Choroid plexus epithelial cell (primary cell): ENCODE measurements around the gene ZFP92.
"Not testable (repeated sequence)": the region's sequence is repeated elsewhere in the genome, so short reads cannot be mapped to it uniquely, and the experiment has no call there.

ENCODE experiments used
- DNase-seq: peaks from one replicate; pipeline ENCODE4 v3.0.0-alpha.2; 2010; ENCODE audit warnings: low read depth
- H3K4me3 ChIP-seq: 2 replicates; pipeline ENCODE4 v1.5.1; 2011; ENCODE audit warnings: low read depth, mild to moderate bottlenecking, control low read depth, low read length, moderate library complexity
- TF ChIP-seq, protein P1 (sequence below): conservative IDR thresholded peaks from 2 replicates; pipeline ENCODE4 v1.5.1; 2011; ENCODE audit warnings: low read depth, mild to moderate bottlenecking, control low read depth, inconsistent platforms, low read length, moderate library complexity

ZFP92 gene

DNA sequence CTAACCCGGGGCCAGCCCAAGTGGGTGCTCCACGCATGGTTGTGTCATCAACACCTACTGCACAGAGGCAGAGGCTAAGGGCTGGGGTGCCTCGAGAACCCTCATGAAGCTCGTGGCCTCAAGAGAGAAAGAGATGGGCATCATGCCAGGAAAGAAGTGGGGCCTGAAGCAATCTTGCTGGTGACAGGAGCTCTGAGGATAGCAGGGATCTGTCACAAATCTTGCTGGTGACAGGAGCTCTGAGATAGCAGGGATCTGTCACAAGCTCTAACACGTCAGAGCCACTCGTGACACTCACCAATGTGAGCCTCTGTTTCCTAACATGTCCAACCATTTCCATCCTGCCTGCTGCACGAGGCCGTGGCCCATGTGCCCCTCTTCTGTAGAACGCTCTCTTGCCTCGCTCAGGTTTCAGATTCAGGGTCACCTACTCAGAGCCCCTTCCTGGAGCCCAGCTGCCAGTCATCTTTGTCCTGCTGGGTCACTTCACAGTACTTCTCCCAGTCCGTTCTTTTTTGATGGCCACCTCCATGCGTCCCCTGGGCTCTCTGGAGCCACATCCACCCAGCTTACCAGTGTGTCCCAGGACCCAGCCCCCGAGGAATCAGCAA, 31.2 kb upstream of the ZFP92 start:
- H3K4me3 ChIP-seq: no peak overlapping the region
- DNase-seq: peak; percentile 6
- TF ChIP-seq, protein P1, sequence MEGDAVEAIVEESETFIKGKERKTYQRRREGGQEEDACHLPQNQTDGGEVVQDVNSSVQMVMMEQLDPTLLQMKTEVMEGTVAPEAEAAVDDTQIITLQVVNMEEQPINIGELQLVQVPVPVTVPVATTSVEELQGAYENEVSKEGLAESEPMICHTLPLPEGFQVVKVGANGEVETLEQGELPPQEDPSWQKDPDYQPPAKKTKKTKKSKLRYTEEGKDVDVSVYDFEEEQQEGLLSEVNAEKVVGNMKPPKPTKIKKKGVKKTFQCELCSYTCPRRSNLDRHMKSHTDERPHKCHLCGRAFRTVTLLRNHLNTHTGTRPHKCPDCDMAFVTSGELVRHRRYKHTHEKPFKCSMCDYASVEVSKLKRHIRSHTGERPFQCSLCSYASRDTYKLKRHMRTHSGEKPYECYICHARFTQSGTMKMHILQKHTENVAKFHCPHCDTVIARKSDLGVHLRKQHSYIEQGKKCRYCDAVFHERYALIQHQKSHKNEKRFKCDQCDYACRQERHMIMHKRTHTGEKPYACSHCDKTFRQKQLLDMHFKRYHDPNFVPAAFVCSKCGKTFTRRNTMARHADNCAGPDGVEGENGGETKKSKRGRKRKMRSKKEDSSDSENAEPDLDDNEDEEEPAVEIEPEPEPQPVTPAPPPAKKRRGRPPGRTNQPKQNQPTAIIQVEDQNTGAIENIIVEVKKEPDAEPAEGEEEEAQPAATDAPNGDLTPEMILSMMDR: no peak

DNA sequence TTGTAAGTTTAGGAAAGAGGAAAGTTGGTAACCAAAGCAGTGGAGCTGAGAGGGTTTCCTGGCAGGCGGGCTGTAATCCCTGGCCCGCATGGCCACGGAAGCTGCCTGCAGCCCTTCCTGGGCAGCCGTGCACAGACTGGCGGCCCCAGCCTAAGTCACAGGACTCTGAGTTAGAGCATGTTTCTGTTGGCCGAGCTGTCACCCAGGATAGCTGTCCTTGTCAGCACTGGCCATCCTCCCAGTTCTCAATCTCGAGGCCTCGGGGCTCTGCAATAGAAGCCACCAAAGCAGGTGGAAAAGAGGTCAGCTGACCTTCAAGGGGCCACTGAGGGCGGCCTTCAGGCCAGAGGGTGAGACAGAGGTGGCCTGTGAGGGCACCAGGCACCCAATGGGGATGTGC, 30.6 kb upstream of the ZFP92 start:
- H3K4me3 ChIP-seq: no peak overlapping the region
- DNase-seq: peak; percentile 7
- TF ChIP-seq, protein P1: no peak

DNA sequence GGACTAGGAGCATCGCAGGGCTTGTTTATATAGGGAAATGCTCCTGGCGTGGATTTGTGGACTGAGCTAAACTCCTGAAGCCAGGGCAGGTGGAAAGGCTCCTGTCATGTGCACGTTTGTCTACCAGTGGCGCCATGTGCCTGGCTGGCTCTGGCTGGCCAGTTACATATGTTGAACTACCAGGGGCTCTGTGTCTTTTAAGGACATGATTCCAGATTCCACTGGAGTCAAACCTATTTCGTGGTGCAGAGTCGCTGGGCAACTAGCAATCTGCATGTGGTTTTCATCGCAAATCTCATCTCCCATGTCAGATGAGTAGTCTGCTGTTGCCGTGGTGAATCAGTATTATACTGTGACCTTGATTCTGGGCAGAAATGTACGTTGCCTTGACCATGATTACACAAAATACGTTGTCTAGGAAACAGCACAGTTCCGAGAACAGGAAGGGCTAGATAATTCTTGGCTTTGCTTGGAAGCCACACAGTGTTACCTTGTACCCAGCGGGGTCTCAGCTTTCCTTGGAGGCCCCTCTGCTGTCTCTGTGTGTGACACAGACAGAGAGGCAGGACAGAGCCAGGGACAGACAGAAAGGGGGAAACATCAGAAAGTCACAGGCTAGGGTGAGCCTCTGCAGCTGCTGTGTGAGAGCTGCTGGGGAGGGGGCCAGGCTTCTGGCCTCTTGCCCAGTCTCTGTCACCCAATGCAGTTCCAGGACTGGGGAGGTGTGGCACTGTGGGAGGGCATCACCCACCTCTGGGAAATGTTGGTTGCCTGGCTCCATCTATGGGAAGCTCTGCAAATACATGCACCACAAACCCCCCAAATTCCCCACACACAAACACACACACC, 29.4 kb upstream of the ZFP92 start:
- DNase-seq: peak; percentile 96
- no peak overlapping the region for H3K4me3 ChIP-seq
- TF ChIP-seq, protein P1: peak; percentile 48

DNA sequence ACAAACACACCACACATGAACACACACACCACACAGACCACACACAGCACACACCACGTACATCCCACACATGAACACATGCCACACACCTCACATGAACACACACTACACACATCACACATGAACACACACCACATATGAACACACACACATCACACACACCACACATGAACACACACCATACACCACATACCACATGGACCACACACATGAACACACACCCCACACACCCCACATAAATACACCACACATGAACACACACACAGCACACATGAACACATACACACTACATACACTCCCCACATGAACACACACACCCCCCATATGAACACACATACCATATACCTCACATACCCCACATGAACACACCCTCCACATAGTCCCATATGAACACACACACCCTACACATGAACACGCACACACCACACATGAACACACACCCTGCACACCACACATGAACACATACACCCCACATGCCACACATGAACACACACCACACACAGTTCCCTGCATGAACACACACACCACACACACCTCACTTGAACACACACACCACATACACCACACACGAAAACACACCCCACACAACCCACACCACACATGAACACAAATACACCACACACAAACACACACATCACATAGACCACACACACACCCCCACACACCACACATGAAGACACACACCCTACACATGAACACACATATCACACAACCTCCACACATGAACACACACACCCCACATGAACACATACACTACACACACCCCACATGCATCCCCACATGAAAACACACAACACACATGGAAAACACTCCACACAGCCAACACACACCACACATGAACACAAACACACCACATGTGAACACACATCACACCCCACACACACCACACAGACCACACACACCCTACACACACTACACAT, 28.4 kb upstream of the ZFP92 start:
- TF ChIP-seq, protein P1: no peak
- no peak for DNase-seq
- H3K4me3 ChIP-seq: no peak overlapping the region

DNA sequence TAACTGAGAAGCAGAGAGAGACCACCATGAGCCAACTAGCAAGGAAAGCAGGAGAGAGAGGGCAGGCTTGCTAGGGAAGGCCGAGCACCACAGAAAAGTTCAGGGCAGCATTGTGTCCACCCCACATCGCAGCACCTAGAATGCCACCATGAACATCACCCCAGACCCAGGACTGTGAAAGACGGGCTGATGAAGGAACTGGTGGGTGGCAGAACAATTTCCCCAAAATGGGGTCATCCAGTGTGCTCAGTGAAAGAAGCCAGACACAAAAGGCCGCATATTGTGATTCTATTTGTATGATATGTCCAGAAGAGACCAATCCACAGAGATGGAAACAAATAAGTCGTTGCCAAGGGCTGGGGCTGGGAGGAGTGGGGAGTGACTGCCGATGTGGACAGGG, 26.9 kb upstream of the ZFP92 start:
- DNase-seq: no peak
- H3K4me3 ChIP-seq: no peak overlapping the region
- TF ChIP-seq, protein P1: no peak

DNA sequence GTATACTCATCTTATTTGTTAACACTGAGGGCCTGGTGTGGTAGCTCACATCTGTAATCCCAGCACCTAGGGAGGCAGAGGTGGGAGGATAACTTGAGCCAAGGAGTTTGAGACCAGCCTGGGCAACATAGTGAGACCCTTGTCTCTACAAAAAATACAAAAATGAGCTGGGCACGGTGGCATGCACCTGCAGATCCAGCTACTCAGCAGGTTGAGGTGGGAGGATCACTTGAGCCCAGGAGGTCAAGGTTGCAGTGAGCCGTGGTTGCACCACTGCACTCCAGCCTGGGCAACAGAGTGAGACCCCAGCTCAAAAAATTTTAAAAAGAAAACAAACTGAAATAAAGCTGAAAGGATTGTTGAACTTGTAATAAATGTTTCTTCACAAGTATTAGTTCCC, 26.3 kb upstream of the ZFP92 start:
- DNase-seq, H3K4me3 ChIP-seq: not testable (repeated sequence)

DNA sequence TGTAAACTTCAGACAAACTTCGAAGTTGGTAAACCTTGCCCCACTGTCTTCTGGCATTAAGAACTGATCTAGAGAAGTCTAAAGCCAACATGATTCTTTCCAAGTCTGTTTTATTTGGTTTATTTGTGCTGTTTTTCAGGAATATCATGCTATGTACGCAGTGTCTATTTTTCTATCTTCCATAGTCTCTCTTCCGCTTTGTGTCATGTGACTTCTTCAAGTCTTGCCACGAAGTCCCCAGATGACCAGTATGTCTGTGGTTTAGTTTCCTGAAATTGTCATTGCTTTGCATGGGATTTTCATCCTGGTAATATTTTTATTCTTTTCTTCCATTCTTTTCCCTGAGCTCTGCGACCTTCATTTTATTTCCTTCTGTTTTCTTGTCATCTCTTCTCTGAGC, 25.2 kb upstream of the ZFP92 start:
- H3K4me3 ChIP-seq: no peak overlapping the region
- TF ChIP-seq, protein P1: no peak
- DNase-seq: no peak
